IMR-90 (cell line): ENCODE data around the gene CHRM4. TPM values are rescaled to one million over a fixed set of nuclear protein-coding genes. Genes with fewer than 3 reads are reported as not detected.
A peak's percentile ranks its signal among the peaks of the same experiment; 100 is the strongest.

Experiments used
- ATAC-seq: fragments of 200-7000 bp; cut with Tn5 transposase; 2 replicates; pipeline ENCODE4 v1.9.1; 2020; ENCODE audit warnings: low read depth, mild to moderate bottlenecking, moderate library complexity
- BruUV-seq: library from RNA; stranded (reverse); fragments of 400-500 nt; replicated peaks from 2 replicates; lab custom pipeline; 2021; lab: Mats Ljungman, UMichigan
- CTCF ChIA-PET: fragments of 300-600 bp; formaldehyde crosslinking; extraction: SDS; loops from one replicate; lab custom pipeline; 2021; ENCODE audit warnings: antibody characterized with exemption; lab: Yijun Ruan, JAX
- POLR2A ChIA-PET: fragments of 300-600 bp; sonication (Branson Sonifier 250); formaldehyde crosslinking; loops from one replicate; lab custom pipeline; 2022; ENCODE audit warnings: antibody characterized with exemption; ENCODE audit not compliant: unreplicated experiment; lab: Charles Lee
- DNase-seq: peaks from one replicate; pipeline ENCODE4 v3.0.0; 2013
- H2AFZ ChIP-seq: replicated peaks from 2 replicates; pipeline ENCODE3; 2013; ENCODE audit warnings: low read length, mild to moderate bottlenecking; ENCODE audit not compliant: poor library complexity
- H2AK5ac ChIP-seq: 2 replicates; pipeline ENCODE4 v1.6.1; 2013; ENCODE audit warnings: low read depth, low read length, inconsistent platforms
- H2AK9ac ChIP-seq: replicated peaks from 2 replicates; pipeline ENCODE3; 2013; ENCODE audit warnings: mild to moderate bottlenecking, low read depth, low read length, moderate library complexity; ENCODE audit not compliant: poor library complexity
- H2BK120ac ChIP-seq: 2 replicates; pipeline ENCODE4 v1.6.1; 2013; ENCODE audit warnings: low read depth, low read length, inconsistent platforms
- H2BK15ac ChIP-seq: 3 replicates; pipeline ENCODE4 v1.6.1; 2013; ENCODE audit warnings: low read depth, low read length, inconsistent platforms
- H2BK20ac ChIP-seq: 2 replicates; pipeline ENCODE4 v1.6.1; 2013; ENCODE audit warnings: low read depth, mild to moderate bottlenecking, inconsistent platforms, low read length, moderate library complexity
- H2BK5ac ChIP-seq: 2 replicates; pipeline ENCODE4 v1.6.1; 2013; ENCODE audit warnings: mild to moderate bottlenecking, low read depth, low read length, inconsistent platforms; ENCODE audit not compliant: poor library complexity, severe bottlenecking
- H3K14ac ChIP-seq: replicated peaks from 2 replicates; pipeline ENCODE4 v1.6.1; 2013; ENCODE audit warnings: low read depth, low read length, inconsistent platforms
- H3K18ac ChIP-seq: 2 replicates; pipeline ENCODE4 v1.6.1; 2013; ENCODE audit warnings: low read depth, low read length, control low read depth
- H3K23ac ChIP-seq: 2 replicates; pipeline ENCODE4 v1.6.1; 2013; ENCODE audit warnings: low read depth, low read length, inconsistent platforms
- H3K27ac ChIP-seq: 2 replicates; pipeline ENCODE4 v1.5.1; 2013; ENCODE audit warnings: mild to moderate bottlenecking, control low read depth, low read length; ENCODE audit not compliant: insufficient read depth
- H3K27me3 ChIP-seq: 2 replicates; pipeline ENCODE4 v1.6.1; 2013; ENCODE audit warnings: low read length; ENCODE audit not compliant: control insufficient read depth, insufficient read depth
- H3K36me3 ChIP-seq: 2 replicates; pipeline ENCODE4 v1.6.1; 2013; ENCODE audit warnings: low read length, mixed read lengths; ENCODE audit not compliant: control insufficient read depth, insufficient read depth
- H3K4ac ChIP-seq: 2 replicates; pipeline ENCODE4 v1.6.1; 2013; ENCODE audit warnings: low read depth, low read length, inconsistent platforms
- H3K4me1 ChIP-seq: 2 replicates; pipeline ENCODE4 v1.6.1; 2013; ENCODE audit warnings: low read length, mixed read lengths; ENCODE audit not compliant: control insufficient read depth, insufficient read depth
- H3K4me2 ChIP-seq: 2 replicates; pipeline ENCODE4 v1.6.1; 2013; ENCODE audit warnings: low read depth, mild to moderate bottlenecking, control low read depth, low read length, moderate library complexity
- H3K4me3 ChIP-seq: 2 replicates; pipeline ENCODE4 v1.5.1; 2013; ENCODE audit warnings: low read depth, mild to moderate bottlenecking, control low read depth, low read length, moderate library complexity; ENCODE audit not compliant: insufficient read depth
- H3K56ac ChIP-seq: 2 replicates; pipeline ENCODE4 v1.6.1; 2013; ENCODE audit warnings: low read length, inconsistent platforms; ENCODE audit not compliant: insufficient read depth; ENCODE audit errors: extremely low read depth
- H3K79me1 ChIP-seq, 2 experiments: 2 replicates each; pipeline ENCODE4 v1.6.1; 2013; ENCODE audit warnings: low read length in 2 of 2, inconsistent platforms in 1 of 2, low read depth in 1 of 2
- H3K9ac ChIP-seq: 2 replicates; pipeline ENCODE4 v1.6.1; 2013; ENCODE audit warnings: low read depth, low read length, control low read depth
- H3K9me1 ChIP-seq: 2 replicates; pipeline ENCODE4 v1.6.1; 2013; ENCODE audit warnings: low read length, inconsistent platforms; ENCODE audit not compliant: insufficient read depth
- H3K9me3 ChIP-seq: 2 replicates; pipeline ENCODE4 v1.6.1; 2013; ENCODE audit warnings: low read length; ENCODE audit not compliant: control insufficient read depth, insufficient read depth
- H4K20me1 ChIP-seq: 2 replicates; pipeline ENCODE4 v1.6.1; 2013; ENCODE audit warnings: low read length, inconsistent platforms; ENCODE audit not compliant: insufficient read depth
- H4K5ac ChIP-seq: 2 replicates; pipeline ENCODE4 v1.6.1; 2013; ENCODE audit warnings: mild to moderate bottlenecking, low read depth, low read length, control low read depth
- H4K8ac ChIP-seq, 2 experiments: 2 replicates each; pipeline ENCODE4 v1.6.1; 2013; ENCODE audit warnings: low read depth in 2 of 2, low read length in 2 of 2, control low read depth in 1 of 2, inconsistent platforms in 1 of 2
- H4K91ac ChIP-seq: 2 replicates; pipeline ENCODE4 v1.6.1; 2013; ENCODE audit warnings: low read depth, low read length, inconsistent platforms; ENCODE audit not compliant: insufficient read depth
- FOS ChIP-seq: fragments of 150-350 bp; IDR thresholded peaks from 2 replicates; pipeline ENCODE4 v1.6.1; 2016; ENCODE audit warnings: low read depth, low read length
- MXI1 ChIP-seq: IDR thresholded peaks from 2 replicates; pipeline ENCODE4 v1.6.1; 2012; ENCODE audit warnings: low read depth, mild to moderate bottlenecking, low read length, moderate library complexity, borderline replicate concordance
- RFX5 ChIP-seq: IDR thresholded peaks from 2 replicates; pipeline ENCODE4 v1.8.0; 2012; ENCODE audit warnings: low read depth, mild to moderate bottlenecking, low read length, moderate library complexity
- WGBS, 2 experiments: methylation state at CpG; one replicate each; pipeline versions ENCODE4 v1.1.5 to v1.1.7; 2013; ENCODE audit warnings: missing lambda C conversion rate in 2 of 2; ENCODE audit not compliant: insufficient read length in 1 of 2; ENCODE audit errors: extremely low coverage in 2 of 2; 5-methylcytosine and 5-hydroxymethylcytosine counted together
- dilution Hi-C: fragments of 300-500 bp; cut with HindIII; formaldehyde crosslinking; loops from one replicate; pipeline ENCODE4 v1.14.3; 2018; ENCODE audit warnings: low sequenced_read_pairs; ENCODE audit not compliant: unreplicated experiment
- in situ Hi-C: fragments of 300-500 bp; cut with MboI; formaldehyde crosslinking; loops from 3 replicates; pipeline ENCODE4 v1.14.3; 2019; ENCODE audit warnings: low sequenced_read_pairs, inconsistent platforms, mixed read lengths
- intact Hi-C: fragments of 100-400 bp; cut with micrococcal nuclease; formaldehyde crosslinking; loops from 2 replicates; pipeline ENCODE4 v1.10.0; 2022
- polyA plus RNA-seq, 3 experiments: library from polyadenylated mRNA; depleted of rRNA; stranded (reverse); fragments of >200 nt; gene quantifications; 2 replicates each; pipeline ENCODE4 v1.2.3, GENCODE V29; 2012; ENCODE audit warnings: low replicate concordance in 1 of 3
- total RNA-seq: library from RNA; depleted of rRNA; stranded (reverse); fragments of >200 nt; gene quantifications from 2 replicates; pipeline ENCODE4 v1.2.3, GENCODE V29; 2012
- TF ChIP-seq, protein P1 (sequence below): fragments of 150-350 bp; IDR thresholded peaks from 2 replicates; pipeline ENCODE4 v1.6.1; 2016; ENCODE audit warnings: low read depth, mild to moderate bottlenecking, low read length, moderate library complexity, borderline replicate concordance

CHRM4 gene
- total and polyA plus RNA-seq, 2 of the 4 experiments (the other 2 are of a cell fraction): 0.09 to 0.18 TPM

DNA sequence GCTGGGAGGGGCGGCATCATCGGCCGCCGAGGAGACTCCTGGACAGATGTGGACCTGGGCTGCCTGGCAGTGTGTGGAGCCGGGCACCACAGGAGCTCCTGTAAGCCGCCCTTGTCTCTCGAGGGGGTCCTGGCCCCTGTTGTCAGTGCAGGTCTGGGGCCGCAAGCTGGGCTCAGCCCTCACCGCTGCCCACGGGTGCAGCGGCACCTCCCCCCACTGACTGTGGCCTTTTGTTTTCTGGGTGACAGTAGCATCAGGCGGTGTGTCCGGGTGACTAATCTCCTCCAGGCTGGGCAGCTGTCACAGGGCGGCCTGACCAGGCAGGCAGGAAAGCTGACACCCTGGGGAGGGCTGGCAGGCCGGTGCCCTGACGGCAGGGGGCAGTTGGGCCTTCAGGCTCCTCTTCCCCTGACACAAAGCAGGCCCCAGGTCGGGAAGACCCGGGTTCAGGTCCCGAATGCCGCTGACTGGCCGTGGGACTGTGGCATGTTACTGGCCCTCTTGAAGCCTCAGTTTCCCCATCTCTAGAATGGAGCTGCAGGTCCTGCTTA lies 28.0 kb downstream of the CHRM4 start:
- peaks cover 4% of the 10 kb centered on the region; the same call in 1 of the 2 replicates for H3K36me3 ChIP-seq
- no peak overlapping the region for H3K56ac ChIP-seq
- H2BK20ac ChIP-seq: no peak overlapping the region
- DNase-seq: peak; percentile 33
- no peak overlapping the region for H4K5ac ChIP-seq
- H3K27me3 ChIP-seq: no peaks in the 10 kb centered on the region
- no peak overlapping the region for H4K8ac ChIP-seq
- H2BK5ac ChIP-seq: no peak overlapping the region
- H3K9ac ChIP-seq: no peak overlapping the region
- no TSS peak for BruUV-seq
- no peak overlapping the region for H3K18ac ChIP-seq
- H3K23ac ChIP-seq: 0 out of 2 replicates have a peak overlapping the region, but pooled peaks have one; percentile 31
- no peak for ATAC-seq
- H3K14ac ChIP-seq: no peak overlapping the region
- peaks cover 30 to 61% of the 10 kb centered on the region in 2 experiments for H3K79me1 ChIP-seq
- peaks cover 5% of the 10 kb centered on the region; the same call in 1 of the 2 replicates for H3K9me1 ChIP-seq
- no peak overlapping the region for H3K4me2 ChIP-seq
- H2AK9ac ChIP-seq: peak overlapping the region; percentile 74
- peak overlapping the region; percentile 43 for H2AK5ac ChIP-seq
- no peak overlapping the region; the same call in 2 of the 3 replicates for H2BK15ac ChIP-seq
- H4K91ac ChIP-seq: no peak overlapping the region
- no peaks in the 10 kb centered on the region for H3K9me3 ChIP-seq
- peak overlapping the region; percentile 35 for H3K4ac ChIP-seq
- H2BK120ac ChIP-seq: no peak overlapping the region
- peak overlapping the region; percentile 78 for H2AFZ ChIP-seq
- H3K4me1 ChIP-seq: peaks cover 37% of the 10 kb centered on the region
- CTCF ChIA-PET: no interaction called here
- 76% methylated on average over 5 of the region's 21 CpGs; no CpG with 5 or more reads in 1 of the 2 experiments for WGBS, 2 experiments
- in situ Hi-C loops: no loop called here
- H3K27ac ChIP-seq: no peak overlapping the region
- H3K4me3 ChIP-seq: no peak overlapping the region
- POLR2A ChIA-PET: interaction anchor here (0.5 kb wide), 1 partner anchor 10 kb away, joined by 9 read pairs; no protein-coding TSS in a partner anchor
- peaks cover 31% of the 10 kb centered on the region for H4K20me1 ChIP-seq
- no peak for TF ChIP-seq RFX5
- 0 out of 2 replicates have a peak, but pooled peaks have one; percentile 21 for TF ChIP-seq MXI1
- 0 out of 2 replicates have a peak, but pooled peaks have one; percentile 4 for TF ChIP-seq FOS
- TF ChIP-seq, protein P1, sequence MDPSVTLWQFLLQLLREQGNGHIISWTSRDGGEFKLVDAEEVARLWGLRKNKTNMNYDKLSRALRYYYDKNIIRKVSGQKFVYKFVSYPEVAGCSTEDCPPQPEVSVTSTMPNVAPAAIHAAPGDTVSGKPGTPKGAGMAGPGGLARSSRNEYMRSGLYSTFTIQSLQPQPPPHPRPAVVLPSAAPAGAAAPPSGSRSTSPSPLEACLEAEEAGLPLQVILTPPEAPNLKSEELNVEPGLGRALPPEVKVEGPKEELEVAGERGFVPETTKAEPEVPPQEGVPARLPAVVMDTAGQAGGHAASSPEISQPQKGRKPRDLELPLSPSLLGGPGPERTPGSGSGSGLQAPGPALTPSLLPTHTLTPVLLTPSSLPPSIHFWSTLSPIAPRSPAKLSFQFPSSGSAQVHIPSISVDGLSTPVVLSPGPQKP: no peak
- dilution Hi-C loops: no loop called here
- intact Hi-C loops: no loop called here
